Tibial nerve (tissue), 4 donors: Measurements from ENCODE around the gene TERB1. TPM values are rescaled to one million over a fixed set of nuclear protein-coding genes. Genes with fewer than 3 reads are reported as not detected.

Experiments
- DNase-seq, 2 donors: peaks; one replicate each; pipeline ENCODE4 v3.0.0-alpha.2; 2019; ENCODE audit warnings: low spot score in 2 of 2
- H3K27ac ChIP-seq, 4 donors: fragments of 200-600 bp; sonication (generic) in 3 of 4; one replicate each; pipeline ENCODE4 v1.5.1; 2017 to 2019; ENCODE audit warnings: mild to moderate bottlenecking in 1 of 4
- H3K27me3 ChIP-seq, 2 donors: fragments of 200-600 bp; sonication (generic) in 1 of 2; one replicate each; pipeline versions ENCODE4 v1.5.1 to v1.6.0; 2017 to 2019
- H3K36me3 ChIP-seq, 3 donors: fragments of 200-600 bp; sonication (generic); one replicate each; pipeline ENCODE4 v1.5.1; 2018 to 2019
- H3K4me1 ChIP-seq, 4 donors: fragments of 200-600 bp; sonication (generic) in 3 of 4; one replicate each; pipeline ENCODE4 v1.5.1; 2017 to 2019
- H3K4me3 ChIP-seq, 4 donors: fragments of 200-600 bp; sonication (generic) in 3 of 4; one replicate each; pipeline ENCODE4 v1.5.1; 2017 to 2019; ENCODE audit warnings: mild to moderate bottlenecking in 1 of 4, moderate library complexity in 1 of 4
- H3K9me3 ChIP-seq, 4 donors: fragments of 200-600 bp; sonication (generic) in 3 of 4; one replicate each; pipeline ENCODE4 v1.5.1; 2017 to 2019
- CTCF ChIP-seq, 5 experiments: fragments of 200-600 bp in 3 of 5; fragments of 450-650 bp in 2 of 5; sonication (generic) in 3 of 5; IDR thresholded peaks; one replicate each; pipeline ENCODE4 v1.5.1; 2016 to 2019; ENCODE audit warnings: antibody characterized with exemption in 5 of 5, mild to moderate bottlenecking in 3 of 5, moderate library complexity in 2 of 5
- EP300 ChIP-seq, 2 donors: sonication (generic); formaldehyde crosslinking; IDR thresholded peaks; one replicate each; pipeline ENCODE4 v1.6.1; 2017; ENCODE audit warnings: antibody characterized with exemption in 2 of 2, mild to moderate bottlenecking in 1 of 2
- POLR2A ChIP-seq, 2 donors: fragments of 450-650 bp; IDR thresholded peaks; one replicate each; pipeline ENCODE4 v1.6.1; 2017; ENCODE audit warnings: antibody characterized with exemption in 2 of 2, mild to moderate bottlenecking in 2 of 2, moderate library complexity in 2 of 2
- WGBS, 2 donors: methylation state at CpG; one replicate each; pipeline ENCODE4 v1.1.5; 2018; 5-methylcytosine and 5-hydroxymethylcytosine counted together
- total RNA-seq, 4 donors: library from RNA; depleted of rRNA; stranded (reverse); fragments of >200 nt; gene quantifications; one replicate each; pipeline ENCODE4 v1.1.0, GENCODE V29; 2016

TERB1 gene
- total RNA-seq, 4 donors from 2014 or later = not detected

GRCh38 chr16:66741950-66742808 lies 59.2 kb downstream of the TERB1 start:
- H3K9me3 ChIP-seq = no peaks in the 10 kb centered on the region
- peak overlapping the region; percentile 79 to 96 (median 87) for H3K27ac ChIP-seq
- no peak for TF ChIP-seq EP300 (IDR thresholded peaks at IDR 0.05)
- TF ChIP-seq POLR2A (IDR thresholded peaks at IDR 0.05) = no peak
- no peak for TF ChIP-seq CTCF (IDR thresholded peaks at IDR 0.05)
- no peak for DNase-seq
- H3K27me3 ChIP-seq = no peaks in the 10 kb centered on the region
- H3K4me3 ChIP-seq = peak overlapping the region in 2 of 4 donors; percentile 3 to 12
- H3K36me3 ChIP-seq = peaks cover 0 to 68% (median 6%) of the 10 kb centered on the region in 3 donors
- 23 to 26% methylated on average over 10 of the region's 10 CpGs for WGBS, 2 donors
- H3K4me1 ChIP-seq = peaks cover 4 to 86% (median 39%) of the 10 kb centered on the region in 4 donors

GRCh38 chr16:66741169-66741900 lies 60.0 kb downstream of the TERB1 start:
- DNase-seq = peak; percentile 88 to 98
- TF ChIP-seq EP300 (IDR thresholded peaks at IDR 0.05) (peak; percentile 30 to 88), POLR2A (IDR thresholded peaks at IDR 0.05) (no peak), CTCF (IDR thresholded peaks at IDR 0.05) (peak in 1 of 5 experiments; percentile 14)
- WGBS, 2 donors = 7 to 12% methylated on average over 10 of the region's 10 CpGs
- peaks cover 4 to 84% (median 38%) of the 10 kb centered on the region in 4 donors for H3K4me1 ChIP-seq
- peaks cover 0 to 70% (median 6%) of the 10 kb centered on the region in 3 donors for H3K36me3 ChIP-seq
- no peaks in the 10 kb centered on the region for H3K9me3 ChIP-seq
- H3K27me3 ChIP-seq = no peaks in the 10 kb centered on the region
- peak overlapping the region in 1 of 4 donors; percentile 12 for H3K4me3 ChIP-seq
- H3K27ac ChIP-seq = peak overlapping the region; percentile 79 to 96 (median 87)

GRCh38 chr16:66740533-66740932 lies 60.9 kb downstream of the TERB1 start:
- Histone ChIP-seq H3K4me1 (peaks cover 4 to 78% (median 38%) of the 10 kb centered on the region in 4 donors), H3K9me3 (no peaks in the 10 kb centered on the region), H3K27ac (peak overlapping the region; percentile 79 to 96 (median 87)), H3K27me3 (no peaks in the 10 kb centered on the region), H3K36me3 (peaks cover 0 to 70% (median 7%) of the 10 kb centered on the region in 3 donors), H3K4me3 (no peak overlapping the region)
- TF ChIP-seq CTCF (IDR thresholded peaks at IDR 0.05) (no peak), EP300 (IDR thresholded peaks at IDR 0.05) (no peak), POLR2A (IDR thresholded peaks at IDR 0.05) (no peak)
- WGBS, 2 donors = 15 to 35% methylated on average over 2 of the region's 2 CpGs
- no peak for DNase-seq

GRCh38 chr16:66740010-66740409 lies 61.4 kb downstream of the TERB1 start:
- Histone ChIP-seq H3K27me3 (no peaks in the 10 kb centered on the region), H3K4me3 (no peak overlapping the region), H3K27ac (peak overlapping the region; percentile 79 to 96 (median 87)), H3K4me1 (peaks cover 4 to 78% (median 38%) of the 10 kb centered on the region in 4 donors), H3K36me3 (peaks cover 0 to 70% (median 12%) of the 10 kb centered on the region in 3 donors), H3K9me3 (no peaks in the 10 kb centered on the region)
- 24 to 41% methylated on average over 2 of the region's 2 CpGs for WGBS, 2 donors
- TF ChIP-seq POLR2A (IDR thresholded peaks at IDR 0.05) (no peak), EP300 (IDR thresholded peaks at IDR 0.05) (no peak), CTCF (IDR thresholded peaks at IDR 0.05) (peak in 3 of 5 experiments; percentile 37 to 58 (median 43))
- DNase-seq = no peak
